Breast epithelium (tissue), 4 donors: ENCODE results near the gene P2RY14. TPM values are rescaled to one million over a fixed set of nuclear protein-coding genes. Genes with fewer than 3 reads are reported as not detected.
A peak's percentile ranks its signal among the peaks of the same experiment; 100 is the strongest.

ENCODE experiments used
- DNase-seq, 2 donors: peaks; one replicate each; pipeline ENCODE4 v3.0.0-alpha.2; 2019; ENCODE audit warnings: low spot score in 2 of 2
- H3K27ac ChIP-seq, 2 donors: fragments of 200-600 bp; sonication (generic) in 1 of 2; one replicate each; pipeline ENCODE4 v1.5.1; 2016 to 2019; ENCODE audit warnings: mild to moderate bottlenecking in 1 of 2
- H3K27me3 ChIP-seq, 2 donors: fragments of 200-600 bp; sonication (generic) in 1 of 2; one replicate each; pipeline versions ENCODE4 v1.5.1 to v1.6.0; 2017 to 2019; ENCODE audit warnings: control low read depth in 1 of 2, mild to moderate bottlenecking in 1 of 2
- H3K36me3 ChIP-seq: fragments of 200-600 bp; one replicate; pipeline ENCODE4 v1.5.1; 2019
- H3K4me1 ChIP-seq, 2 donors: fragments of 200-600 bp; sonication (generic); one replicate each; pipeline ENCODE4 v1.5.1; 2016 to 2019; ENCODE audit warnings: control low read depth in 1 of 2
- H3K4me3 ChIP-seq, 3 donors: fragments of 200-600 bp; sonication (generic); 1 replicate in 2 of 3; 2 replicates in 1 of 3; pipeline ENCODE4 v1.5.1; 2016 to 2019; ENCODE audit warnings: mild to moderate bottlenecking in 3 of 3, moderate library complexity in 2 of 3
- H3K9me3 ChIP-seq, 2 donors: fragments of 200-600 bp; sonication (generic) in 1 of 2; one replicate each; pipeline ENCODE4 v1.5.1; 2016 to 2019; ENCODE audit warnings: control low read depth in 1 of 2
- CTCF ChIP-seq, 3 donors: fragments of 450-650 bp; IDR thresholded peaks; one replicate each; pipeline ENCODE4 v1.5.1; 2016 to 2017; ENCODE audit warnings: antibody characterized with exemption in 3 of 3, mild to moderate bottlenecking in 3 of 3, moderate library complexity in 3 of 3
- POLR2A ChIP-seq: fragments of 450-650 bp; IDR thresholded peaks from one replicate; pipeline ENCODE4 v1.6.1; 2016; ENCODE audit warnings: antibody characterized with exemption, mild to moderate bottlenecking, moderate library complexity
- POLR2AphosphoS5 ChIP-seq, 3 donors: sonication (generic); formaldehyde crosslinking; IDR thresholded peaks; one replicate each; pipeline ENCODE4 v1.6.1; 2017; ENCODE audit warnings: antibody characterized with exemption in 3 of 3
- intact Hi-C: fragments of 100-400 bp; cut with DNase I; formaldehyde crosslinking; loops from one replicate; pipeline ENCODE4 v1.15.1; 2023; ENCODE audit warnings: low total_unique reads
- total RNA-seq, 3 donors: library from RNA; depleted of rRNA; stranded (reverse); fragments of >200 nt; gene quantifications; one replicate each; pipeline ENCODE4 v1.1.0, GENCODE V29; 2016

P2RY14 gene
- total RNA-seq, 3 donors from 2014 or later, result 1.9 to 8.5 (median 3.3) TPM

DNA sequence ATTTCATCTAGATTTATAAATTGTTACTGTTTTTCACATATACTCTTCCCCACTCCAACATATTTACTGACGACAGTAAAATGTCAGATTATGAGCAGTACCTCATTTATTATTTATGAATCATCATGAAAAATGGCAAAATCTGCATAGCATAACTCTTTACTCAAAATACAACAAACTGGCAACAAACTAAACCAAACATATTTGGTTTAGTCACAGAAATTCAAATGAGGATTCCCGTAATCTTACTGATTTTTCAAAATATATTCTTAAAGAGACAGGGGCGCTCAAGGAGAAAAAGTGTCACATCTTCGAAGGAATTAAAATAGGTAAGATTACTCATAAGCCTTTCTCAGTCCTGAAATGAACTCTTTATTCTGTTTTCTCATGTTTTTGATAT, 41.3 kb upstream of the P2RY14 start:
- Histone ChIP-seq H3K27me3 (no peaks in the 10 kb centered on the region), H3K36me3 (no peaks in the 10 kb centered on the region), H3K4me3 (no peak overlapping the region), H3K4me1 (no peaks in the 10 kb centered on the region), H3K27ac (no peak overlapping the region), H3K9me3 (no peaks in the 10 kb centered on the region)
- DNase-seq, result no peak
- intact Hi-C loops, result loop anchor here (10.0 kb wide), 1 partner anchor 1165 kb away; no protein-coding TSS in a partner anchor
- no peak for TF ChIP-seq POLR2AphosphoS5 (IDR thresholded peaks at IDR 0.05)
- TF ChIP-seq CTCF (IDR thresholded peaks at IDR 0.05), result no peak
- no peak for TF ChIP-seq POLR2A

DNA sequence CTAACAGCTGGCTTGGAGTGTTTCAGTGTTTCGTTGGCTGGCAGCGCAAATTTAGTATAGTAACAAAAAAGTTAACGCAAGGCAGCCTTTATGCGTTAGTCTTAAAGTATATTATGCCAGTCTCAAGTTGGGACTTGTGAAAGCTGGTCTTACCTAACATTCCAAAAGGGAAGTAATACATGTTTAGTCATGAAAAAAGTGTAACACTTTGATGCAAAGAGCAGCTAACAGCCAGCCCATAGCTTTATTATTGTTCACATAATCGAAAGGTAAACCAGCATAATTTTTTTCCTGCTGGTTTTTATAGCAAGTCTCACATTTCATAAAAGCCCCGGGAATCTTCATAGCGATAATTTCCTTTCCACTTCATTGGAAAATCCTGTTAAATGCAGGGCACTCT, 40.6 kb upstream of the P2RY14 start:
- intact Hi-C loops, result no loop called here
- H3K4me3 ChIP-seq, result no peak overlapping the region
- no peaks in the 10 kb centered on the region for H3K27me3 ChIP-seq
- H3K36me3 ChIP-seq, result no peaks in the 10 kb centered on the region
- H3K27ac ChIP-seq, result no peak overlapping the region
- DNase-seq, result no peak
- no peaks in the 10 kb centered on the region for H3K4me1 ChIP-seq
- H3K9me3 ChIP-seq, result no peaks in the 10 kb centered on the region
- TF ChIP-seq CTCF (IDR thresholded peaks at IDR 0.05) (no peak), POLR2A (no peak), POLR2AphosphoS5 (IDR thresholded peaks at IDR 0.05) (no peak)

DNA sequence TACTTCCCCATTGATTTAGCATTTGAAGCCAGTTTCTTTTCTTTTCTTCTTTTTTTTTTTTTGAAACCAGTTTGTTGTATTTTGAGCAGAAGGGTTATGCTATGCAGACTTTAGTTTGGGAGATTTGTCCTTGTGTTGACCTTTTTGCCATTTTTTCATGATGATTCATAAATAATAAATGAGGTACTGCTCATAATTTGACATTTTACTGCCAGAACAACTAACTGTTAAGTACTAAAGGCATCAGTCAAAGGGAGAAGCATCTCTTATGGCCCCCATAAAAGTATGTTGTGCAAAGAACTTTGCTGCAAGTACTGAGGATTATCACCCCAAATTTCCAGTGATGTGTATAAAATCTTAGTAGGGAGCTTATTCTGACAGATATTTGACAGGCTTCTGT, 40.0 kb upstream of the P2RY14 start:
- no peak for DNase-seq
- TF ChIP-seq POLR2A, result no peak
- TF ChIP-seq POLR2AphosphoS5 (IDR thresholded peaks at IDR 0.05), result no peak
- TF ChIP-seq CTCF (IDR thresholded peaks at IDR 0.05), result no peak
- Histone ChIP-seq H3K4me3 (no peak overlapping the region), H3K4me1 (no peaks in the 10 kb centered on the region), H3K9me3 (no peaks in the 10 kb centered on the region), H3K27me3 (no peaks in the 10 kb centered on the region), H3K36me3 (no peaks in the 10 kb centered on the region), H3K27ac (no peak overlapping the region)
- intact Hi-C loops, result no loop called here

DNA sequence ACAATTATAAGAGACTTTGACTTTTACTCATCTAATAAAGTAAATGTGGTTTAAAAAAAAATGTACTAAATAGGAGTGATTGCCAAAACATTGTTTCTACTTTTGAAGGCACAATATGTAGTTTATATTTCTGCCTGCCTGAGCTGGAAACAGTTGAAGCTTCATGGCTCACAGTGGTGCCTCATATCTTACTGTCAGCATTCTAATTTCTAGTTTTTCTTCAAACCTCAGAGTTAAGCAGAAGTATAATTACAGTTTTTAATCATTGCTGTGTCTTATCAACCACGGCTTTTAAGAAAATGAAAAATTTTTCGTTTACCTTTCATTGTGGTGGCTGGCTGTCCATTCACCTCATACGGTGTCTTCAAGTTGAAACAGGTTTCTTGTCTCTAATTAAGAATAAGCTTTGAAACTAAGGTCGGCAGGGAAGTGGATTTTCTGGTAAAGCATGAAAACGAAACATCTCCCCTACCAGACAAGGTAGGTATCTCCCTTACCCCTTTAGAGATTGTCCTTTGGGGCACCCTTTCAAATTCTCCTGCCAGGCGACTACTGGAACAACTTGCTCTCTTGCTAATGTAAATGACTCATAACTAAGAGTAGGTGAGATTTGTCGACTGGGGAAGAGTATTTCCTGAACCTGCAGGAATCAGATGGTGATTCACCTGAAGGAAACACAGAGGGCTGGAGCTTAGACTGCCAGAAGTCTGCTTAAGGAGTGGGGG, 38.1 kb upstream of the P2RY14 start, which contains the start of gene GPR87:
TSS of gene GPR87 (minus strand) at position 554 of the 725 bp plus-strand sequence. CDS start 16,720 bp downstream, outside the sequence.
- no peak for DNase-seq
- no peaks in the 10 kb centered on the region for H3K9me3 ChIP-seq
- intact Hi-C loops, result no loop called here

More for the DNA sequence above, 38.1 kb upstream of the P2RY14 start, which contains the start of gene GPR87:
- Histone ChIP-seq H3K4me3 (peak within 1 kb of the TSS in 1 of 3 donors; percentile 17), H3K4me1 (no peaks in the 10 kb centered on the region), H3K27ac (peak within 1 kb of the TSS; percentile 51 to 68), H3K27me3 (no peaks in the 10 kb centered on the region), H3K36me3 (no peaks in the 10 kb centered on the region)
- no peak for TF ChIP-seq CTCF (IDR thresholded peaks at IDR 0.05)
- TF ChIP-seq POLR2AphosphoS5 (IDR thresholded peaks at IDR 0.05), result no peak
